Muscle layer of colon (tissue), 2 donors: Measurements from ENCODE around the gene TLX3.
"Not testable (repeated sequence)": the region's sequence is repeated elsewhere in the genome, so short reads cannot be mapped to it uniquely, and the experiment has no call there.

ENCODE experiments used
- H3K27ac ChIP-seq: one replicate; pipeline ENCODE4 v1.7.0; 2013; ENCODE audit warnings: low read depth, mild to moderate bottlenecking, low read length, moderate library complexity
- H3K27me3 ChIP-seq, 2 donors: one replicate each; pipeline ENCODE4 v1.7.0; 2013; ENCODE audit warnings: low read length in 2 of 2, mild to moderate bottlenecking in 2 of 2; ENCODE audit not compliant: insufficient read depth in 2 of 2, control insufficient read depth in 1 of 2
- H3K36me3 ChIP-seq: one replicate; pipeline ENCODE4 v1.7.0; 2013; ENCODE audit warnings: mild to moderate bottlenecking, low read length; ENCODE audit not compliant: insufficient read depth
- H3K4me1 ChIP-seq: one replicate; pipeline ENCODE4 v1.7.0; 2013; ENCODE audit warnings: mild to moderate bottlenecking, low read length; ENCODE audit not compliant: insufficient read depth
- H3K4me3 ChIP-seq, 2 donors: one replicate each; pipeline ENCODE4 v1.7.0; 2013; ENCODE audit warnings: low read length in 2 of 2, low read depth in 1 of 2, mild to moderate bottlenecking in 1 of 2, moderate library complexity in 1 of 2
- H3K9ac ChIP-seq: one replicate; pipeline ENCODE4 v1.7.0; 2013; ENCODE audit warnings: low read length
- H3K9me3 ChIP-seq: one replicate; pipeline ENCODE4 v1.7.0; 2013; ENCODE audit warnings: mild to moderate bottlenecking, low read length
- donor health status: abdominal sarcoma.
- donor health status: Adenocarcinoma of cecum.

TLX3 gene

GRCh38 chr5:171275841-171276544 lies 33.1 kb upstream of the TLX3 start:
- Histone ChIP-seq H3K4me1 (no peaks in the 10 kb centered on the region), H3K36me3 (no peaks in the 10 kb centered on the region), H3K9ac (no peak overlapping the region), H3K27me3 (no peaks in the 10 kb centered on the region), H3K4me3 (no peak overlapping the region), H3K9me3 (no peaks in the 10 kb centered on the region), H3K27ac (no peak overlapping the region)

GRCh38 chr5:171283753-171284152 lies 25.3 kb upstream of the TLX3 start:
- H3K4me3 ChIP-seq, result no peak overlapping the region
- H3K9ac ChIP-seq, result no peak overlapping the region
- no peaks in the 10 kb centered on the region for H3K27me3 ChIP-seq
- H3K9me3 ChIP-seq, result no peaks in the 10 kb centered on the region
- no peak overlapping the region for H3K27ac ChIP-seq
- no peaks in the 10 kb centered on the region for H3K4me1 ChIP-seq
- no peaks in the 10 kb centered on the region for H3K36me3 ChIP-seq

GRCh38 chr5:171285465-171285864 lies 23.6 kb upstream of the TLX3 start:
- Histone ChIP-seq H3K27me3 (no peaks in the 10 kb centered on the region), H3K4me3 (no peak overlapping the region), H3K27ac (no peak overlapping the region), H3K9ac (no peak overlapping the region), H3K9me3 (no peaks in the 10 kb centered on the region), H3K4me1 (no peaks in the 10 kb centered on the region), H3K36me3 (no peaks in the 10 kb centered on the region)

GRCh38 chr5:171288066-171288465 lies 21.0 kb upstream of the TLX3 start:
- H3K9ac ChIP-seq, result no peak overlapping the region
- H3K36me3 ChIP-seq, result no peaks in the 10 kb centered on the region
- no peak overlapping the region for H3K4me3 ChIP-seq
- no peaks in the 10 kb centered on the region for H3K4me1 ChIP-seq
- no peaks in the 10 kb centered on the region for H3K9me3 ChIP-seq
- no peak overlapping the region for H3K27ac ChIP-seq
- no peaks in the 10 kb centered on the region for H3K27me3 ChIP-seq

GRCh38 chr5:171291371-171291770 lies 17.7 kb upstream of the TLX3 start:
- Histone ChIP-seq H3K4me3 (no peak overlapping the region), H3K9ac (no peak overlapping the region), H3K4me1 (no peaks in the 10 kb centered on the region), H3K9me3 (no peaks in the 10 kb centered on the region), H3K27me3 (no peaks in the 10 kb centered on the region), H3K27ac (no peak overlapping the region), H3K36me3 (no peaks in the 10 kb centered on the region)

- Histone ChIP-seq H3K9me3 (no peaks in the 10 kb centered on the region), H3K9ac (no peak overlapping the region), H3K27me3 (no peaks in the 10 kb centered on the region), H3K4me3 (no peak overlapping the region), H3K4me1 (no peaks in the 10 kb centered on the region), H3K36me3 (no peaks in the 10 kb centered on the region), H3K27ac (no peak overlapping the region)
These were observed 13.7 kb upstream of the TLX3 start for GRCh38 chr5:171295299-171295698.

GRCh38 chr5:171295801-171296200 lies 13.2 kb upstream of the TLX3 start:
- Histone ChIP-seq H3K27ac (no peak overlapping the region), H3K9ac (no peak overlapping the region), H3K36me3 (no peaks in the 10 kb centered on the region), H3K4me3 (no peak overlapping the region), H3K9me3 (no peaks in the 10 kb centered on the region), H3K4me1 (no peaks in the 10 kb centered on the region), H3K27me3 (no peaks in the 10 kb centered on the region)

GRCh38 chr5:171297941-171298340 lies 11.1 kb upstream of the TLX3 start:
- H3K36me3 ChIP-seq, H3K4me3 ChIP-seq, H3K27me3 ChIP-seq, H3K9ac ChIP-seq, H3K27ac ChIP-seq, H3K4me1 ChIP-seq, H3K9me3 ChIP-seq: not testable (repeated sequence)

- no peaks in the 10 kb centered on the region for H3K36me3 ChIP-seq
- H3K4me1 ChIP-seq, result no peaks in the 10 kb centered on the region
- peaks cover 0 to 4% of the 10 kb centered on the region in 2 donors for H3K27me3 ChIP-seq
- H3K9me3 ChIP-seq, result no peaks in the 10 kb centered on the region
- H3K4me3 ChIP-seq, result no peak overlapping the region
- no peak overlapping the region for H3K9ac ChIP-seq
- H3K27ac ChIP-seq, result no peak overlapping the region
These were observed 9.8 kb upstream of the TLX3 start for GRCh38 chr5:171299228-171299627.

- Histone ChIP-seq H3K27me3 (peaks cover under 1 to 10% of the 10 kb centered on the region in 2 donors), H3K27ac (no peak overlapping the region), H3K4me1 (no peaks in the 10 kb centered on the region), H3K36me3 (no peaks in the 10 kb centered on the region), H3K9me3 (no peaks in the 10 kb centered on the region), H3K9ac (no peak overlapping the region), H3K4me3 (no peak overlapping the region)
These were observed 9.2 kb upstream of the TLX3 start for GRCh38 chr5:171299851-171300250.

GRCh38 chr5:171300358-171300757 lies 8.7 kb upstream of the TLX3 start:
- H3K4me1 ChIP-seq, result no peaks in the 10 kb centered on the region
- H3K9me3 ChIP-seq, result no peaks in the 10 kb centered on the region

GRCh38 chr5:171306166-171306565 lies 2.9 kb upstream of the TLX3 start:
- Histone ChIP-seq H3K9ac (no peak overlapping the region), H3K4me3 (no peak overlapping the region), H3K27ac (no peak overlapping the region), H3K9me3 (no peaks in the 10 kb centered on the region), H3K36me3 (no peaks in the 10 kb centered on the region), H3K27me3 (peaks cover 41 to 68% of the 10 kb centered on the region in 2 donors), H3K4me1 (no peaks in the 10 kb centered on the region)

More at GRCh38 chr5:171300358-171300757, 8.7 kb upstream of the TLX3 start:
- Histone ChIP-seq H3K36me3 (no peaks in the 10 kb centered on the region), H3K9ac (no peak overlapping the region), H3K27me3 (peaks cover 5 to 12% of the 10 kb centered on the region in 2 donors), H3K27ac (no peak overlapping the region), H3K4me3 (no peak overlapping the region)
